HK-2 (cell line): ENCODE measurements around the gene TOPORS.
A peak's percentile ranks its signal among the peaks of the same experiment; 100 is the strongest.
"Not testable (repeated sequence)": the region's sequence is repeated elsewhere in the genome, so short reads cannot be mapped to it uniquely, and the experiment has no call there.

ENCODE experiments used
- DNase-seq: peaks from one replicate; pipeline ENCODE4 v3.0.0-alpha.2; 2018; ENCODE audit not compliant: unreplicated experiment

Gene TOPORS

DNA sequence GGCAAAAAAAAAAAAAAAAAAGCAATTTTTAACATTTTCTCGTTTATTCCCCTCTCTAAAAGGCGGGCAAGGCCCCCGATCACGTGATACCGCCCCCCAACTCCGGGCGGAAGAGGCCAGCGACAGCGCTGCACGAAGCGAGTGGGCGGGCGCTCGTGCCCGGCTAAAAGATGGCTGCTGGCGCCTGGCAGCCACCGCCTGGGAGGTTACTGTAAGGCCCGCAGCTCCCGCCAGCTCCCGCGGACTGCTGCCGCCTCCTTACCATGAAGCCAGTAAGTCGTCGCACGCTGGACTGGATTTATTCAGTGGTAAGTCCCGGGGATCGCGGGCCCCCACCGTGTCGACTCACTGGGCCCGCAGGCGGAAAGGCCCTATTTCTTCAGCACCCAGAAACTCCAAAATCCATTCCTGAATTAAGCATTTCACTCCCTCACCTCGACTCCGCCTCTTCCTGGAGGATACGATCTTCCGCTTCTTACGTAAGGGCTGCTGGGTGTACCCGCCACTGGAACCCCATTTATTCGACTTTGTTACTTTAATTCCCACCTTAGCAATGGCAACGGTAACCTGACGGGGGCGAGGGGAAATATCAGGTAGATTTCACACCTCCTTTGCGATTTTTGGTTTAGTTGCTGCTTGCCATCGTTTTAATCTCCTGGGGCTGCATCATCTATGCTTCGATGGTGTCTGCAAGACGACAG is at the start of gene TOPORS, which contains the start of gene SMIM27:
TSS of gene TOPORS (minus strand) at position 415 of the 701 bp plus-strand sequence. CDS start at position 265, 150 bp downstream.
TSS of gene SMIM27 (plus strand) at position 156 of the 701 bp plus-strand sequence. CDS start at position 264, 108 bp downstream.
- peak; percentile 76 for DNase-seq

DNA sequence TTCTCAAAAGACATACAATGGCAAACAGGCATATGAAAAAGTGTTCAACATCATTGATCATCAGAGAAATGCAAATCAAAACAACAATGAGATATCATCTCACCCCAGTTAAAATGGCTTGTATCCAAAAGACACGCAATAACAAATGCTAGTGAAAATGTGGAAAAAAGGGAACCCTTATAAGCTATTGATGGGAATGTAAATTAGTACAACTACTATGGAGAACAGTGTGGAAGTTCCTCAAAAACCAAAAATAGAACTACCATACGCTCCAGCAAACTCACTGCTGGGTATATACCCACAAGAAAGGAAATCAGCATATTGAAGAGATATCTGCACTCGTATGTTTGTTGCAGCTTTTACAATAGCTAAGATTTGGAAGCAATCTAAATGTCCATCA is 46.6 kb upstream of the TOPORS start:
- DNase-seq: not testable (repeated sequence)

DNA sequence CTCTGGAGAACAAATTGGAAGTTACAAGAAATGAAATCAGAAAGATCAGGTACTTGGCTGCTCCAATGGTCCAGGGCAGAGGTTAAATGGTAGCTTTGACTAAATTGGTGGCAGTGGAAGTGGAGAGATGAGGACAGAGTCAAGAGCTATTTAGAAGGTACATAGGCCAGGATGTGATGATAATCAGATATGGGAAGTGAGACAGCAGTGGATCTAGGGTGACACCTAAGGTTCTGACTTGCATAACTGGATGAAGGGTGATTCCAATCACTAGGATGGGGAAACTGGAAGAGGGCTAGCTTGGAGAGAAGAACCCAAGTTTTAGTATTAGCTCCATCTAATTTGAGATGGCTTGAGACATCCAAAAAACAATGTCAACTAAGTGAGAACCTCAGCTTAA is 44.5 kb upstream of the TOPORS start:
- DNase-seq: no peak

DNA sequence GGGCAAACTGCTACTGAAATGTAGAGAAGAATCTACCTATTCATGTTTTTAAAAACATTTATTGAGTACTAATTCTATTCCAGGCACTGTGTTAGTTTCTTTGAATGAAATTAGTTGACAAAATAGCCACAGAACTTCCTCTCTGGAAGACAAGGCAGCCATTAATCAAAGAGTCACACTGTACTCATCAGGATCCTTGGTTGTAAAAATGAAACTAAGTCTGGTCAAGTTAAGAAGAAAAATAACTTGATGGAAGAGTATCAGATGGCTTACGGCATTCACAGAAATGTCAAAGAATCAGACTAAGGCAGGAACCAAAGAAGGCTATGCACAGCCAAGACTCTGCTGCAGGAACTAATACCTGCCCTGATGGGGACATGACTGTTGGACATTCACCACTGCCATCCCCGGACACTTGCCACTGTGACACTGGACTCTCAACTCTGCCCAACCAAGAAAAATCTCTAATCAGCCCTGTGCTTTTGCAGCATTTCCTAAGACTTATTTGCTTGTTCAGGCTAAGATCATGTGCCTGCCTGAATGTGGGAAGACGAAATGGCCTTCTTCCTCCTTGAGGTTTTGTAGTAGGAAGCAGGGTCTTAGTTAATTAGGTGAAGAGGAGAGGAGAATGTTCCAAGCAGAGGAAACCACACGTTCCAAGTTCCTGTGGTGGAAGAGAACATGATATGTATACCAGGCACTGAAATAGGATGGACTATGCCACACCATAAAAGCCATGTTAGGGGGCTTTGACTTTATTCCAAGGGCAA is 43.9 kb upstream of the TOPORS start:
- DNase-seq: no peak

DNA sequence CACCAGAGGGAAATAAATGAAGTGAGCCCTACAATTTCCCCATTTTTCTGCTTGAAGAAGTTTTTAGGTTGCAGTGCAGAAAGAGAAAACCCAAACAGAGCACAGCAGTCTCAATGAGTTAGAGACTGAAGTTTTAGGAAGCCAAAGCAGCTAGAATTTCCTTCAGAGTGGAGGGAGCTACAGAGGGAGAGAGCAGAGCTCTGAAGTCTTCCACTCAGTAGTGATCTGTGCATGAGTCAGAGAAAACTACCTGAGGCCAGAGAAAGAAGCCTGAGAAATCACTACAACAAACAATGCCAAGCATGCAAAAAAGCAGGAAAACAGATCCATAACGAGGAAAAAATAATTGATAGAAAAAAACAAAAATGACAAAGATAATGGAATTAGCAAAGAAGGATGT is 38.5 kb upstream of the TOPORS start:
- no peak for DNase-seq

DNA sequence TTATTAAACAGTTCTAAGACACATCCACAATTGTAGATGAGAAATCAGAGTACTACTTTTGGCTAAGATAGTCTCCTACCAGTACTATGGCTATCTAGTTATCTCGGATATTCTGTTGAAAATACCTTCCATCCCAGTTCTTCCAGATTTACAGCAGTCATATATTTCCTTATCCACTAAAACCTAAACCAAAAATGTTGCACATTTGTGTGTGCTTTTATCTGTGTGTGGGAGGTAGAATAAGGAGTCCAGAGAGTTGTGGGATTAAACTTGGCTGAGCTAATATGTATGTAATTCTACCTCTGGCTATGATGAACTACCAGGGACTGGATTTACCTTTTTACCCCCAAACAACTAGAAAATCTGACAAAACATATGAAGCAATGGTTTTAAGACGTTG is 38.1 kb upstream of the TOPORS start:
- DNase-seq: no peak

DNA sequence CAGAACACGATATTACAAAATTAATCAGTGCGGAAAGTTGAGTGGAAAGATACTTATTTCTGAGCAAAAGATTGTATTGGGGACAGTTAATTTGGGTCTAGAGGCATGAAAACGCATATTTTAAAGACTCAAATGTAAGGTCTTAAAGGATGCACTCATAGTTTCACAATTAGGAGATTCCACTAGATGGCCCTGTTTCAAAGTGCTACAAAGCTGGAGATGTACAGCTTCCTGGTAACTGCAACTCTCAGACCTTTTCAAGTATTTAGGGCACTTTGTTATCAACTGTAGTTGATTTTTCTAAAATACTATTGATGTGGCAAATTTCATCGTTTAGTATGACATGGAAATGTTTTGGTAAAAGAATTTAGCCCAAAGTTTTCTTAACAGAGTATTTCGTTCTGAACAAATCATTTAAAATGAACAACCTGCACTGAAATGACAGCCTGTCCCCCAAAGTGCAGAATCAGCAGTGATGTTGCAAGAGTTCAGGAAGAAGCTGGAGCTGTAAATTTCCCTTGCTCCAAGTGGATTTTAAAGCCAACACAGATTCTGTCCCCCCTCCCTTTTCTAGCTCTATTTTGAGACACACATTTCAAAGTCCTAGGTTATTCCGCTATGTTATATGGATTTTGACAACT is 36.8 kb upstream of the TOPORS start:
- DNase-seq: no peak

DNA sequence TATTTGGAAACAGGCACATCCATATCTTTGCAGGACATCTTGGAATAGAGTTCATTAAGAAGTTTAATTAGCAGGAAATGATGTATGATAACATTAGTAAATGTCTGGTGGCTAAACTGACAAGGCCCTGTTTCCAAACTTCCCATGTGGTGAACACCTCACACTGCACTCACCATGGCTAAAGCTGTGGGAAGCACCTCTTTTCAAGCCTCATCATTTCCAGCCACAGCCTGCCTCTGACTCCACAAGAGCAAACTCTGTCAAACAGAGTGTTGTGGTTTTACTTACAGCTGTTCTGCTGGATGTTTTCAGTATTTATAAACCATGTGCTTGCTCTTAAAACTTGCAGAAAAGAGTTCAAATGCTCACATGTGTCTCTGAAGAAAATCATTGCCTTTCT is 35.5 kb upstream of the TOPORS start:
- DNase-seq: no peak

DNA sequence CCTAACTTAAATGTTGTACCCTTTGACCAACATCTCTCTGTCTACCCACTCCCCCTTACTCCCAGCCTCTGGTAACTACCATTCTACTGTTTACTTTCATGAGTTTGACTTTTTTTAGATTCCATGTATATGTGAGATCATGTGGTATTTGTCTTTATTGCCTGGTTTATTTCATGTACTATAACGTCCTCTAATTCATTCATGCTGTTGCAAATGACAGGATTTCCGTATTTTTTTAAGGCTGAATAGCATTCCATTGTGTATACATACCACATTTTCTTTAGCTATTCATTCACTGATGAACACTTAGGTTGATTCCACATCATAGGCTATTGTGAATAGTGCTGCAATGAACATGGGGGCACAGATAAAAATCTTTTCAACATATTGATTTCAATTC is 32.4 kb upstream of the TOPORS start:
- DNase-seq: no peak

DNA sequence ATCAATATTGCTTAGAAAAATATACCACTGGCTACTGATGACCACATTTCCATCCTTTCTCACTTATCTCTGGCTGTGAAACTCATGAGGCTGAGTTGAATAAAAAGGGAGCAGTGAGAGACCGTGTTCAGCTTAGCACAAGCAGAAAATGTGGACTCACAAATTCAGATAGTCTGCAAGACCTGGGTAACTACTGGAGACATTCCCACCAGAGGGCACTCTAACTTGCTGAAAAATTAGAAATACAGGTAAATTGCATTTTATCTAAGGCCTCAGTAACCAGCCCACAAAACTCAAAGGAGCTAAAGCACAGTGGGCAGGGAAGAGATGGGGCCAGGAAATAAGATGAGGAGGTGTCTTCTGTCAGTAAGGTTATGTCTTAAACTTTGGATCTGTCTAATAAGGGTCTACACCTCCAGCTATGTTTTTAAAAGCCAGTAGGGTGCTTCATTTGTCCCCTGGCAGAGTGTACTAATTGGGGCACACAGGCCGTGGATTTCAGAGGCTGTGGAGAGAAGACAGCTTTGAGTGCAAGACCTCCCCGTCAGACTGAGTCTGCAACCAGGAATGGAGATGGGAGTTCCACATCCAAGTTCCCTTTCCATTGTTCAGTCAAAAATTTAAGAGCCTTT is 29.2 kb upstream of the TOPORS start:
- DNase-seq: no peak

DNA sequence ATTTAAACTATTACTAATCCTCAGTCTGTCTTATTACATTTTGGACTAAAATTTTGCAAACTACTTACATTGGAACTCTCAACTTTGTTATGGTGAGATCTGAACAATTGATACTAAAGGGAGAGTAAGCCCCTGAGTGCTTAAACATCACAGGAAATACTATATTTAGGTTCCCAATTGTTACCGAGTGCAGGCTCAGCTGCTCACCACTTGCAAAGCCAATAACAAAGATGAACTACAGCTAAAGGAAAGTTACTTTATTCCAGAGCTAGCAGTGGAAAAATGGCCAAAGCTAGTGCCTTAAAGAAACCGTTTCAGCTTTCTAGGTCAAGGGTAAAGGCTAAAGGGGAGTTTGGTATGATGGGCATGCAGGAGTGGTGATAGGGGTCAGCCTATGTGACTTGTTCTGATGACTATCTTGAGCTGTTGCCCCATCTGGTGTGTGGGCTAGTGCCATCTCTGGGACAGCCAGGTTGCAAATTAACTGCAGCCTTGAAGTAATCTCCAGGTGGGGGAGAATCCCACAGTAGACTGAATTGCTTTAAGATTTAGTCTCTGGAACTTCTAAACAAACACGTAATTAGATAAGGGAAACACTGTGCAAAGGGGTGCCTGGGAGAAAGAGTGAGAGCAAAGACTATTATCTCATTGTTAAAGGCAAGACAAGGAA is 28.4 kb upstream of the TOPORS start:
- DNase-seq: no peak

DNA sequence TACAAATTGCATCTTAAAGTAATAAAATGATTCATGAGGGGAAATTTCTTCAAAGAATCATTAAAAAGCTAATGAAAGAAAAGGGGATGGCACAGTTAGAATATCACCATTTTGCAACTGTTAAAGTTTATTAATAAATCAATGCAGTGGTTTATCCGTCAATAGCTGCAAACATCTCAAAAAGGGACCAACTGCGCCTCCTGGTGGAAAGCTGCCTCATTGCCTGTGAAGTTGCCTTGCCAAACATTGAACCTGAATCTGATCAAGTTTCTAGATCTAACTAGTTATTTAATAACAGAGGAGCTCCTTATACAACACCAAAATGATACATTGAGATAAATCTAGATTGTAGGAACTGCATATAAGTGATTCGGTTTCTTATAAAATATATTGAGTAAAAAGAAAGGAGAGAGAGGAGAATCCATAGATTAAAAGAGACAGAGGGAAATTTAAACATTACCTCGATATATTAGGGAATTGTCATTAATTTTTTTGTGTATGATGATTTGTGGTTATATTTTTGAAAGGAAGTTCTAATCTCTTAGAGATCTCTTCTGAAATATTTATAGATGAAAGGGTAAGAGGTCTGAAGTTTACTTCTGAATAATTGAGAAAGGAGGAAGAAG is 27.4 kb upstream of the TOPORS start:
- peak; percentile 49 for DNase-seq

DNA sequence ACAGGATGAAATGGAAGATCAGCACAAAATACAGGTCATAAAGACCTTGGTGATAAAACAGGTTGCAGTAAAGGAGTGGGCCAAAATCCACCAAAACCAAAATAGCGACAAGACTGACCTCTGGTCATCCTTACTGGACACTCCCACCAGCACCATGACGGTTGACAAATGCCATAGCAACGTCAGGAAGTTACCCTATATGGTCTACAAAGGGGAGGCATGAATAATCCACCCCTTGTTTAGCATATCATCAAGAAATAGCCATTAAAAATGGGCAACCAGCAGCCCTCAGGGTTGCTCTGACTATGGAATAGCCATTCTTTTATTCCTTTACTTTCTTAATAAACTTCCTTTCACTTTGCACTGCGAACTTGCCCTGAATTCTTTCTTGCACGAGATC is 26.6 kb upstream of the TOPORS start:
- DNase-seq: no peak

DNA sequence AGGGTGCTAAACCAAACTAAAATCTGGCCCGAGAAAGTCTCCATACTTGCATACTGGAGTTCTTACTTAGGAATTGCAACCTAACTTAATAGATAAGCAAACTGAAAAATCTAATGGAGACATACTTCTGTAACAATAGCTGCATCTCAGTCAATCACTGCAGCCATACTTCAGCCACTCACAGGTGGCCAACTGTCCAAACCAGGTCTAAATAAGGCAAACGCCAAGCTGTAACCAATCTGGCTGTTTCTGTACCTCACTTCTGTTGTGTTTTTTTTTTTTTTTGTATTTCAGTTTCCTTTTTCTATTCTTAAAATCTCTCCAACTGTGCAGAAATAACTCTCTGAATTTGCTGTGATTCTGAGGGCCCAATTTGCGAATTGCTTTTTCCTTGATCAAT is 24.9 kb upstream of the TOPORS start:
- no peak for DNase-seq

DNA sequence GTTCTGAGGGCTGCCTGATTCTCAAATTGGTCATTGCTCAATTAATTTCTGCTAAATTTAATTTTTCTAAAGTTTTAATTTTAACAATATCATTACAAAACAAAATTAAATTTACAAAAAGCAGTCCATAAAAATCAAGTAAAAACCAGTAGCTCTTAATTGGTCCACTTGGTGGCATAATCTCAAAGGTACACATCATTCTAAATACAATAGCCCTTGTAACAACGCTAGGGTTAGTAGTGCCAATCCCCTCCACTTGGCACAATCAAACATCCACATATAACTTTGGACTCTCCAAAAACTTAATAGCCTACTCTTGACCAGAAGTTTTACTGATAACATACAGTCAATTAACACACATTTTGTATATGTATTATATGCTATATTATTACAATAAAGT is 22.5 kb upstream of the TOPORS start:
- no peak for DNase-seq

DNA sequence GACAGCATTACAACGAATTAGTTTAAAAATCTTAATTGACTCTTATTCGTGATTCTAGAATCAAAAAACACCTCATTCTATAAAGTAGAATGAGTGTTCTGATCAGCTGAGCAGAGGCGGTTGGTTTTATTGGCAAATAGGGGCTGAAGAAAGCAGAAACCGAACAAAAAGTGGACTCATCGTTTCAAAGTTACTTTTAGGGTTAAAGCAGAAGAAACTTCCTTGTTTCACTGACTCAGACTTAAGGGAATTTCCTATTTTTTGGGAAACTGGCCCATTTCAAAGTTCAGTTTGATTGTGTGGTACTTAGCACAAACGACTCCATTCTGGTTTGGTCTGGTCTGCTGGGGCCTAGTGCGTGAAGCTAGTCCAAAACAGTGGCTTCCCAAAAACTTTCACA is 21.4 kb upstream of the TOPORS start:
- no peak for DNase-seq

DNA sequence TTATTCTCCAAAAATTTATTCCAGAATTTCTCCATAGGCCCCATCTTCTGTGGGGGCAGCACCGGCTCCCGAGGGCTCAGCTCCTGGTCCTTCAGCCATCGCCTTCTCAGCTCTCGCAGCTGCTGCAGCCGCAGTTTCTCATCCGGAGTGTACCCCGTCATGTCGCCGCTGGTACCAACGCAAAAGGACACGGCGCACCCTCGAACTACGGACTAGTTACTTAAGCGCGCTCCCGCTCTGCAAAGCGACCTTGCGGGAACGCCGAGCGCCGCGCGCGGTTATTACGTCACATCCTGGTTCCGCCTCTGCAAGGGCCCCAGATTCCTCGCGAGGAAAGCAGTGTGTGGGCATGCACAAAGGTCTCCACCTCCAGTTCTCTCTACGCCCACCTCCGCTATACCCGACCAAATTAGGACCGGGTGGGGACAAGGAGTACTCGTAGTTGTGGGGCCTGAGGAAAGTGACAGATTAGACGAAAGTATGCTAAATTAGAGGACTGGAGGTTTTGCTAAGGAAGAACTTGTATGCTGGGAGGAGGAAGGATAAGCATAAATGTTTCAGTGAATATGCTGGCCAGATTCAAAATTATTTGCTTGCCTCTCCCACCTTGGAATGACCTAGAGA is 20.6 kb upstream of the TOPORS start, which contains the start of gene NDUFB6:
TSS of gene NDUFB6 (minus strand) at position 260 of the 624 bp plus-strand sequence. CDS start at position 161, 99 bp downstream.
- DNase-seq: peak; percentile 83

DNA sequence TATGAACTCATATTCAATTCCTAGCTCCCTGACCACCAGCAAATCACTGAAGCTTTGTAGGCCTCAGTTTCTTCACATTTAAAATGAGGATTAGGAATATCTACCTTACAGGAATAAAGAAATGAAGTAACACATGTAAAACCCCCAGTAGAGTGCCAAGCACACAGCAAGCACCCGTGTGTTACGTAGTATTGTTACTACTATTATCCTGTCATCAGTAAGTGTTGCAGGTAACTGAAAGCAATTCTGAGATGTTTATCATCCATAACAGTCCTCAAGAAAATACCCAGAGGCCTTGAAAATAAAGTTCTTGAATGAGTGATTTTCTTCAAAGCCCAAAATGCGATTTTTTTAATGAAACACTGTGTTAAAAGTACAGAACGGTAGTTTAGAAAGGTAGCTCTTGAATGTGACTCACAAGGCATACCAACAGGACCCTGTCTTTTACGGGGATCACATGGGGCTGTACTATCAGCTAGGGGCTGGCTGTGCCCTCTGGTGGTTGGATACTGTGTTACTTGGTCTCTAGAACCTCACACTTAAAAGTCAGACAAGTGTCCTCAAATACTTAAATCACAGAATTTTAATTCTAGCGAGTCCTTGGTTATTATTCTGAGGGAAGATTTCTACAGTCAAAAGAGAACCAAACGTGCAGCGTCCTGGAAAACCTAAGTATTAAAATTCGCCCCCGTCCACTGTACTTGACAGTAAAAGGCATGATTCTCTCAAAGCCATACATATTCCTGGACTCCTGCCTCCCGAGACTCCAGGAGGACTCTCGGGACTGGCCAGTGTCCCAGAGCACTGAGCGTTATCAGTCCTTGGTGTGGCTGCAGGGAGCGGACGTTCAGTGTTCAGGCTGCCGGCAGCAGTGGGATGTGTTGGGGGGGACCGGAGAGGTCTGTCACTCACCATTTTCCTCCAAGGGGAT is 19.8 kb upstream of the TOPORS start:
- peak; percentile 41 for DNase-seq

DNA sequence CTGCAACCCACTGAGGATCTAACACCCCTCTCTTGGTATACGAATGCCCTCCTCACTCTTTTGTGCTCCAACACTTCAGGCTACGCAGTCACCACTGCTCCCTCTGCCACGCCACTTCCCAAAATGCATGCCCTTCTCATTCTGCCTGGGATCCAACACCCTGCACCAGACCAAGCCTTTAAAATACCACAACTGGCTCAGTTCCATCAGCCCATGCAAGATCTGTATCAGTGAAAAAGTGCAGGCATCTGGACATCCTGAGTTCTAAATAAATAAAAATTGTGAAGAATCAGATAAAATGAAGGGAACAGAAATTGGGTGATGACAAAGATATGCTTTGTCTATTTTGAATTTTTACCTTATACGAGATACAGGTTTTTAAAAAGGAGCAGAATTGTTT is 17.9 kb upstream of the TOPORS start:
- DNase-seq: no peak

DNA sequence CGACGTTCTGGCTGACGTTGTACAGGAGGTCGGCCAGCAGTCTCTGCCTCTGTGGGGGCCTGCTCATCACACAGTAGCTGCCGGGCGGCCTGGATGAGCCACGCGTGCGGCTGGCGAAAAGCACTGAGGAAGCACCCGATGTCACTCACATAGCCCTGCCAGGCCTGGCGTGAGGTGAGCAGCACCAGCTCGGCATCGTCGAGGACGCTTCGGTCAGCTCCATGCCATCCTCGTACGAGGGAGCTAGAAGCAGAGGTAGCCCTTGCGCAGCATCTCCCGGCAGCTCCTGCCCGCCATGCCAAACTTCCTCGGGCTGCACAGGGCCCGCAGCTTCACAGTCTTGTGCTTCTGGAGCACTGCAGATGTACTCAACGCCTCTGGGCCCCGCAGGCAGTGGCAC is 14.4 kb upstream of the TOPORS start:
- no peak for DNase-seq
